SKM-1 (cell line): ENCODE results near the gene CACNA1C.

Experiments used
- DNase-seq: peaks from one replicate; lab custom pipeline; 2025; ENCODE audit not compliant: unreplicated experiment; lab: John Stamatoyannopoulos, UW

The CACNA1C gene

GRCh38 chr12:2291182-2291832 lies 238.5 kb downstream of the CACNA1C start:
- DNase-seq = peak; percentile 11

- no peak for DNase-seq
Observed at GRCh38 chr12:2291947-2292346, 239.2 kb downstream of the CACNA1C start.

- DNase-seq = no peak
Observed at GRCh38 chr12:2292560-2292959, 239.8 kb downstream of the CACNA1C start.

GRCh38 chr12:2294651-2295475 lies 242.1 kb downstream of the CACNA1C start:
- peak; percentile 78 for DNase-seq

GRCh38 chr12:2295941-2296461 lies 243.2 kb downstream of the CACNA1C start:
- DNase-seq = no peak

GRCh38 chr12:2297004-2297403 lies 244.2 kb downstream of the CACNA1C start:
- DNase-seq = no peak

GRCh38 chr12:2297658-2298057 lies 244.9 kb downstream of the CACNA1C start:
- DNase-seq = no peak

- DNase-seq = no peak
Observed at GRCh38 chr12:2298556-2299200, 245.9 kb downstream of the CACNA1C start.

GRCh38 chr12:2299206-2299605 lies 246.4 kb downstream of the CACNA1C start:
- DNase-seq = no peak

GRCh38 chr12:2300168-2300567 lies 247.4 kb downstream of the CACNA1C start:
- DNase-seq = no peak

GRCh38 chr12:2300886-2301285 lies 248.1 kb downstream of the CACNA1C start:
- DNase-seq = no peak

GRCh38 chr12:2301531-2302461 lies 249.0 kb downstream of the CACNA1C start:
- DNase-seq = no peak

GRCh38 chr12:2302711-2303580 lies 250.2 kb downstream of the CACNA1C start:
- DNase-seq = no peak

- DNase-seq = no peak
Observed at GRCh38 chr12:2304223-2304622, 251.4 kb downstream of the CACNA1C start.

- no peak for DNase-seq
Observed at GRCh38 chr12:2306012-2306411, 253.2 kb downstream of the CACNA1C start.

- DNase-seq = no peak
Observed at GRCh38 chr12:2306735-2307134, 253.9 kb downstream of the CACNA1C start.

GRCh38 chr12:2307550-2307949 lies 254.8 kb downstream of the CACNA1C start:
- DNase-seq = no peak

GRCh38 chr12:2309647-2310046 lies 256.9 kb downstream of the CACNA1C start:
- DNase-seq = no peak

GRCh38 chr12:2311020-2311778 lies 258.4 kb downstream of the CACNA1C start:
- no peak for DNase-seq
